ENCODE data around the gene DCST2.

DCST2 gene

GRCh38 chr1:155032886-155033285, 695 bp downstream of the DCST2 start:
- H3K36me3 ChIP-seq (ENCODE audit: low read length) = no peaks in the 10 kb centered on the region
- H3K27ac ChIP-seq (ENCODE audit: low read depth, low read length) = no peak overlapping the region
- H4K20me1 ChIP-seq (ENCODE audit: low read depth, low read length) = no peaks in the 10 kb centered on the region
- H3K9ac ChIP-seq (ENCODE audit: low read length) = no peak overlapping the region
- no peak overlapping the region for H2AFZ ChIP-seq (ENCODE audit: low read depth, low read length, severe bottlenecking)
- no peaks in the 10 kb centered on the region for H3K27me3 ChIP-seq (ENCODE audit: low read length)
- no peak overlapping the region for H3K4me3 ChIP-seq (ENCODE audit: insufficient read depth, low read length, poor library complexity, severe bottlenecking)
- no peaks in the 10 kb centered on the region for H3K9me2 ChIP-seq (replicated peaks; ENCODE audit: insufficient read depth, low read length)
- no peaks in the 10 kb centered on the region for H3K79me2 ChIP-seq (ENCODE audit: insufficient read depth, low read length)
- H3K4me2 ChIP-seq (ENCODE audit: low read depth, low read length, poor library complexity, severe bottlenecking) = no peak overlapping the region
- no peaks in the 10 kb centered on the region for H3K9me3 ChIP-seq (ENCODE audit: insufficient read depth, low read length)
- no peaks in the 10 kb centered on the region for H3F3A ChIP-seq (ENCODE audit: insufficient read depth)
- TF ChIP-seq EZH2phosphoT487 (conservative IDR thresholded peaks at IDR 0.05; ENCODE audit: low read length) = no peak
- TF ChIP-seq, protein P1, sequence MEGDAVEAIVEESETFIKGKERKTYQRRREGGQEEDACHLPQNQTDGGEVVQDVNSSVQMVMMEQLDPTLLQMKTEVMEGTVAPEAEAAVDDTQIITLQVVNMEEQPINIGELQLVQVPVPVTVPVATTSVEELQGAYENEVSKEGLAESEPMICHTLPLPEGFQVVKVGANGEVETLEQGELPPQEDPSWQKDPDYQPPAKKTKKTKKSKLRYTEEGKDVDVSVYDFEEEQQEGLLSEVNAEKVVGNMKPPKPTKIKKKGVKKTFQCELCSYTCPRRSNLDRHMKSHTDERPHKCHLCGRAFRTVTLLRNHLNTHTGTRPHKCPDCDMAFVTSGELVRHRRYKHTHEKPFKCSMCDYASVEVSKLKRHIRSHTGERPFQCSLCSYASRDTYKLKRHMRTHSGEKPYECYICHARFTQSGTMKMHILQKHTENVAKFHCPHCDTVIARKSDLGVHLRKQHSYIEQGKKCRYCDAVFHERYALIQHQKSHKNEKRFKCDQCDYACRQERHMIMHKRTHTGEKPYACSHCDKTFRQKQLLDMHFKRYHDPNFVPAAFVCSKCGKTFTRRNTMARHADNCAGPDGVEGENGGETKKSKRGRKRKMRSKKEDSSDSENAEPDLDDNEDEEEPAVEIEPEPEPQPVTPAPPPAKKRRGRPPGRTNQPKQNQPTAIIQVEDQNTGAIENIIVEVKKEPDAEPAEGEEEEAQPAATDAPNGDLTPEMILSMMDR (IDR thresholded peaks at IDR 0.05; ENCODE audit: insufficient read depth, low read length, poor library complexity, severe bottlenecking) = no peak

DNA sequence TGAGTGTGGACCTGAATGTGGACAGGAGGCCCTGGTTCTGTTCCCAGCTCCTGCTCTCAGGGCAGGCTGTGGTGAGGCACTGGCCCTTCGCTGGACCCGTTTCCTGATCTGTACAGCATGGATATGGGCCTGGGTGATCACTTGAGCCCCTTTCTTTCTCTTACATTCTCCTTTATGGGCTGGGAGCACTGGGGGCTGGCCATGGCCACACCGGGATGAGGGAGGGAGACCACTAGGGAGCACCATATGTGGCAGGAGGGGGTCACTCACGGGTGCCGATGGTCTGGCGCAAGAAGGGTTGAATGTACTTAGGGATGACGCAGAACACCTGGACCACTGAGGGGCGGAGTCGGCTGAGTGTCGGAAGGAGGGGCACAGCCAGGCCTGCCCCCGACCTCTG, 2.7 kb downstream of the DCST2 start:
- no peaks in the 10 kb centered on the region for H3K9me3 ChIP-seq (ENCODE audit: insufficient read depth, low read length)
- H3K36me3 ChIP-seq (ENCODE audit: low read length) = no peaks in the 10 kb centered on the region
- no peaks in the 10 kb centered on the region for H3F3A ChIP-seq (ENCODE audit: insufficient read depth)
- H3K4me2 ChIP-seq (ENCODE audit: low read depth, low read length, poor library complexity, severe bottlenecking) = no peak overlapping the region
- H3K27ac ChIP-seq (ENCODE audit: low read depth, low read length) = no peak overlapping the region
- H4K20me1 ChIP-seq (ENCODE audit: low read depth, low read length) = no peaks in the 10 kb centered on the region
- H3K4me3 ChIP-seq (ENCODE audit: insufficient read depth, low read length, poor library complexity, severe bottlenecking) = no peak overlapping the region
- H3K79me2 ChIP-seq (ENCODE audit: insufficient read depth, low read length) = no peaks in the 10 kb centered on the region
- no peaks in the 10 kb centered on the region for H3K9me2 ChIP-seq (replicated peaks; ENCODE audit: insufficient read depth, low read length)
- TF ChIP-seq, protein P1 (IDR thresholded peaks at IDR 0.05; ENCODE audit: insufficient read depth, low read length, poor library complexity, severe bottlenecking) = no peak
- no peak for TF ChIP-seq EZH2phosphoT487 (conservative IDR thresholded peaks at IDR 0.05; ENCODE audit: low read length)
- H3K27me3 ChIP-seq (ENCODE audit: low read length) = no peaks in the 10 kb centered on the region
- H3K9ac ChIP-seq (ENCODE audit: low read length) = no peak overlapping the region
- no peak overlapping the region for H2AFZ ChIP-seq (ENCODE audit: low read depth, low read length, severe bottlenecking)

- no peaks in the 10 kb centered on the region for H4K20me1 ChIP-seq (ENCODE audit: low read depth, low read length)
Observed at GRCh38 chr1:155030243-155030795, 3.3 kb downstream of the DCST2 start.

More at GRCh38 chr1:155030243-155030795, 3.3 kb downstream of the DCST2 start:
- Histone ChIP-seq H3K9me3 (ENCODE audit: insufficient read depth, low read length) (no peaks in the 10 kb centered on the region), H3K4me3 (ENCODE audit: insufficient read depth, low read length, poor library complexity, severe bottlenecking) (no peak overlapping the region), H3K27me3 (ENCODE audit: low read length) (no peaks in the 10 kb centered on the region), H3K9me2 (replicated peaks; ENCODE audit: insufficient read depth, low read length) (no peaks in the 10 kb centered on the region), H2AFZ (ENCODE audit: low read depth, low read length, severe bottlenecking) (no peak overlapping the region), H3K36me3 (ENCODE audit: low read length) (no peaks in the 10 kb centered on the region), H3K79me2 (ENCODE audit: insufficient read depth, low read length) (no peaks in the 10 kb centered on the region), H3F3A (ENCODE audit: insufficient read depth) (no peaks in the 10 kb centered on the region), H3K27ac (ENCODE audit: low read depth, low read length) (no peak overlapping the region), H3K4me2 (ENCODE audit: low read depth, low read length, poor library complexity, severe bottlenecking) (no peak overlapping the region), H3K9ac (ENCODE audit: low read length) (no peak overlapping the region)
- TF ChIP-seq, protein P1 (IDR thresholded peaks at IDR 0.05; ENCODE audit: insufficient read depth, low read length, poor library complexity, severe bottlenecking) = no peak
- no peak for TF ChIP-seq EZH2phosphoT487 (conservative IDR thresholded peaks at IDR 0.05; ENCODE audit: low read length)

All from SU-DHL-6 (cell line).